ENCODE data around the gene CALCR.

- TF ChIP-seq SMAD3 (CRISPR knock-in tag; conservative IDR thresholded peaks at IDR 0.05) (no peak), BDP1 (IDR thresholded peaks at IDR 0.05; ENCODE audit: insufficient read depth, insufficient read length) (no peak)
- TF ChIP-seq, protein P1, sequence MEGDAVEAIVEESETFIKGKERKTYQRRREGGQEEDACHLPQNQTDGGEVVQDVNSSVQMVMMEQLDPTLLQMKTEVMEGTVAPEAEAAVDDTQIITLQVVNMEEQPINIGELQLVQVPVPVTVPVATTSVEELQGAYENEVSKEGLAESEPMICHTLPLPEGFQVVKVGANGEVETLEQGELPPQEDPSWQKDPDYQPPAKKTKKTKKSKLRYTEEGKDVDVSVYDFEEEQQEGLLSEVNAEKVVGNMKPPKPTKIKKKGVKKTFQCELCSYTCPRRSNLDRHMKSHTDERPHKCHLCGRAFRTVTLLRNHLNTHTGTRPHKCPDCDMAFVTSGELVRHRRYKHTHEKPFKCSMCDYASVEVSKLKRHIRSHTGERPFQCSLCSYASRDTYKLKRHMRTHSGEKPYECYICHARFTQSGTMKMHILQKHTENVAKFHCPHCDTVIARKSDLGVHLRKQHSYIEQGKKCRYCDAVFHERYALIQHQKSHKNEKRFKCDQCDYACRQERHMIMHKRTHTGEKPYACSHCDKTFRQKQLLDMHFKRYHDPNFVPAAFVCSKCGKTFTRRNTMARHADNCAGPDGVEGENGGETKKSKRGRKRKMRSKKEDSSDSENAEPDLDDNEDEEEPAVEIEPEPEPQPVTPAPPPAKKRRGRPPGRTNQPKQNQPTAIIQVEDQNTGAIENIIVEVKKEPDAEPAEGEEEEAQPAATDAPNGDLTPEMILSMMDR (IDR thresholded peaks at IDR 0.05 in 2 of 3, conservative IDR thresholded peaks at IDR 0.05 in 1 of 3; ENCODE audit: insufficient read depth in 2 of 3, low read depth in 1 of 3, low read length in 3 of 3): no peak
- TF ChIP-seq, protein P2, sequence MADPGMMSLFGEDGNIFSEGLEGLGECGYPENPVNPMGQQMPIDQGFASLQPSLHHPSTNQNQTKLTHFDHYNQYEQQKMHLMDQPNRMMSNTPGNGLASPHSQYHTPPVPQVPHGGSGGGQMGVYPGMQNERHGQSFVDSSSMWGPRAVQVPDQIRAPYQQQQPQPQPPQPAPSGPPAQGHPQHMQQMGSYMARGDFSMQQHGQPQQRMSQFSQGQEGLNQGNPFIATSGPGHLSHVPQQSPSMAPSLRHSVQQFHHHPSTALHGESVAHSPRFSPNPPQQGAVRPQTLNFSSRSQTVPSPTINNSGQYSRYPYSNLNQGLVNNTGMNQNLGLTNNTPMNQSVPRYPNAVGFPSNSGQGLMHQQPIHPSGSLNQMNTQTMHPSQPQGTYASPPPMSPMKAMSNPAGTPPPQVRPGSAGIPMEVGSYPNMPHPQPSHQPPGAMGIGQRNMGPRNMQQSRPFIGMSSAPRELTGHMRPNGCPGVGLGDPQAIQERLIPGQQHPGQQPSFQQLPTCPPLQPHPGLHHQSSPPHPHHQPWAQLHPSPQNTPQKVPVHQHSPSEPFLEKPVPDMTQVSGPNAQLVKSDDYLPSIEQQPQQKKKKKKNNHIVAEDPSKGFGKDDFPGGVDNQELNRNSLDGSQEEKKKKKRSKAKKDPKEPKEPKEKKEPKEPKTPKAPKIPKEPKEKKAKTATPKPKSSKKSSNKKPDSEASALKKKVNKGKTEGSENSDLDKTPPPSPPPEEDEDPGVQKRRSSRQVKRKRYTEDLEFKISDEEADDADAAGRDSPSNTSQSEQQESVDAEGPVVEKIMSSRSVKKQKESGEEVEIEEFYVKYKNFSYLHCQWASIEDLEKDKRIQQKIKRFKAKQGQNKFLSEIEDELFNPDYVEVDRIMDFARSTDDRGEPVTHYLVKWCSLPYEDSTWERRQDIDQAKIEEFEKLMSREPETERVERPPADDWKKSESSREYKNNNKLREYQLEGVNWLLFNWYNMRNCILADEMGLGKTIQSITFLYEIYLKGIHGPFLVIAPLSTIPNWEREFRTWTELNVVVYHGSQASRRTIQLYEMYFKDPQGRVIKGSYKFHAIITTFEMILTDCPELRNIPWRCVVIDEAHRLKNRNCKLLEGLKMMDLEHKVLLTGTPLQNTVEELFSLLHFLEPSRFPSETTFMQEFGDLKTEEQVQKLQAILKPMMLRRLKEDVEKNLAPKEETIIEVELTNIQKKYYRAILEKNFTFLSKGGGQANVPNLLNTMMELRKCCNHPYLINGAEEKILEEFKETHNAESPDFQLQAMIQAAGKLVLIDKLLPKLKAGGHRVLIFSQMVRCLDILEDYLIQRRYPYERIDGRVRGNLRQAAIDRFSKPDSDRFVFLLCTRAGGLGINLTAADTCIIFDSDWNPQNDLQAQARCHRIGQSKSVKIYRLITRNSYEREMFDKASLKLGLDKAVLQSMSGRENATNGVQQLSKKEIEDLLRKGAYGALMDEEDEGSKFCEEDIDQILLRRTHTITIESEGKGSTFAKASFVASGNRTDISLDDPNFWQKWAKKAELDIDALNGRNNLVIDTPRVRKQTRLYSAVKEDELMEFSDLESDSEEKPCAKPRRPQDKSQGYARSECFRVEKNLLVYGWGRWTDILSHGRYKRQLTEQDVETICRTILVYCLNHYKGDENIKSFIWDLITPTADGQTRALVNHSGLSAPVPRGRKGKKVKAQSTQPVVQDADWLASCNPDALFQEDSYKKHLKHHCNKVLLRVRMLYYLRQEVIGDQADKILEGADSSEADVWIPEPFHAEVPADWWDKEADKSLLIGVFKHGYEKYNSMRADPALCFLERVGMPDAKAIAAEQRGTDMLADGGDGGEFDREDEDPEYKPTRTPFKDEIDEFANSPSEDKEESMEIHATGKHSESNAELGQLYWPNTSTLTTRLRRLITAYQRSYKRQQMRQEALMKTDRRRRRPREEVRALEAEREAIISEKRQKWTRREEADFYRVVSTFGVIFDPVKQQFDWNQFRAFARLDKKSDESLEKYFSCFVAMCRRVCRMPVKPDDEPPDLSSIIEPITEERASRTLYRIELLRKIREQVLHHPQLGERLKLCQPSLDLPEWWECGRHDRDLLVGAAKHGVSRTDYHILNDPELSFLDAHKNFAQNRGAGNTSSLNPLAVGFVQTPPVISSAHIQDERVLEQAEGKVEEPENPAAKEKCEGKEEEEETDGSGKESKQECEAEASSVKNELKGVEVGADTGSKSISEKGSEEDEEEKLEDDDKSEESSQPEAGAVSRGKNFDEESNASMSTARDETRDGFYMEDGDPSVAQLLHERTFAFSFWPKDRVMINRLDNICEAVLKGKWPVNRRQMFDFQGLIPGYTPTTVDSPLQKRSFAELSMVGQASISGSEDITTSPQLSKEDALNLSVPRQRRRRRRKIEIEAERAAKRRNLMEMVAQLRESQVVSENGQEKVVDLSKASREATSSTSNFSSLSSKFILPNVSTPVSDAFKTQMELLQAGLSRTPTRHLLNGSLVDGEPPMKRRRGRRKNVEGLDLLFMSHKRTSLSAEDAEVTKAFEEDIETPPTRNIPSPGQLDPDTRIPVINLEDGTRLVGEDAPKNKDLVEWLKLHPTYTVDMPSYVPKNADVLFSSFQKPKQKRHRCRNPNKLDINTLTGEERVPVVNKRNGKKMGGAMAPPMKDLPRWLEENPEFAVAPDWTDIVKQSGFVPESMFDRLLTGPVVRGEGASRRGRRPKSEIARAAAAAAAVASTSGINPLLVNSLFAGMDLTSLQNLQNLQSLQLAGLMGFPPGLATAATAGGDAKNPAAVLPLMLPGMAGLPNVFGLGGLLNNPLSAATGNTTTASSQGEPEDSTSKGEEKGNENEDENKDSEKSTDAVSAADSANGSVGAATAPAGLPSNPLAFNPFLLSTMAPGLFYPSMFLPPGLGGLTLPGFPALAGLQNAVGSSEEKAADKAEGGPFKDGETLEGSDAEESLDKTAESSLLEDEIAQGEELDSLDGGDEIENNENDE (IDR thresholded peaks at IDR 0.05; ENCODE audit: low read depth, low read length): no peak
Observed at GRCh38 chr7:93471456-93471855, 103.1 kb downstream of the CALCR start.

Measured in K562 (cell line).